Activated CD8-positive, alpha-beta memory T cell treated with anti-CD3 and anti-CD28 coated beads, Interleukin-2, amount 50 U/mL, for 1 hour (primary cell): ENCODE data around the gene ADH1C.
"Not testable (repeated sequence)": the region's sequence is repeated elsewhere in the genome, so short reads cannot be mapped to it uniquely, and the experiment has no call there.

ENCODE experiments used
- DNase-seq: peaks from one replicate; pipeline ENCODE4 v3.0.0-alpha.2; 2020; ENCODE audit errors: extremely low read depth

ADH1C gene

DNA sequence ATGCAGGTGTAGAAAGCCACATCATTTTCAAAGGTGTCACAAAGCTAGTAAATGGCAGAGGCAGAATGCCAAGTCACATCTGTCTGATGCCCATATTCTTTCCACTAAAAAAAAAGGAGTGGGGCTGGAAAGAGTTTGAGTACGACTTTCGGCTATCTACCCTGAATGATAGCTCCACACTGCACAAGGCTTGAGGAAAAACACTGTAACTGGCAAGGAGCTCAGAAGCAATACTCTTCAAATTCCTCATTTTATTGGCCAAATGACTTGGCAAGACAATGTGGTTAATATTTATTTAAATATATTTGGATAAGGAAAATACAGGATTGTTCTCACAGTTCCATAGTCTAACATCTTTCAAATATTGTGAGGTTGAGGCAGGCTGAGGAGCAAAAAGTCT is 5.4 kb upstream of the ADH1C start:
- DNase-seq, result no peak

DNA sequence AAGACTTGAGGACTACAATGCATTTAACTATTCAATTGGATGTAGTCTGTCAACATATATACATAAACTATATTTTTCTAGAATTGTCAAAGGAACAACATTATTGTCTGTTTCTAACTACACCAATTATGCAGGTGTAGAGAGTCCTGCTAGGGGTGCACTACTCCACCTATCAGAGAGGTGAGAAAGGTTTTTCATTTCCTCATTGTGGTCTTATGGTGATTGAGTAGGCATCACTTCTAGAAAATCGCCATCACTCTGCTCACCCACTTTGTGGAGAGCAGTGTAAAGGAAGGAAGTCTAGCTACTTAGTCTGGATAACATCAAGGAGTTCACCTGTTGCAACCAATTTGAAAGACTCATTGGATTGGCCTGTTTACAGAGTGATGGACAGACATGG is 4.4 kb upstream of the ADH1C start:
- DNase-seq, result no peak

- DNase-seq, result not testable (repeated sequence)
Observed at GRCh38 chr4:99356149-99356548, 3.6 kb upstream of the ADH1C start.

DNA sequence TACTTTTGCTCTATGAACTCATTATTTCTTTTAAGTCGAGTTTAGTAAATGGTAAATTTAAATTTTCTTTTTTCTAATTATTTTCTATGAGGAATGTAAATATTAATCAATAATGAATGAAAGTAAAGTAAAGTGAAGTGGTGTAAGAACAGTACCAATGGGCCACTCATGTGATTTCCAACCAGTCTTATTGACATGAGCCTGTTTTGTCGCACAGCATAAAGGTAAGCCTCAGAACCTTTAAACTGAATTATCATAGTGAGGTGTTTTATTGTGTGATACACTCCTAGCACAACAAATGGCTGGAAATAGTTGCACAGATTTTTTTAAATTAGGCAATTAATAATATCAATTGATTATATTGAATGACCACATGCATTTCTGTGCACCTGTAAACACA is 1.1 kb downstream of the ADH1C start:
- no peak for DNase-seq

GRCh38 chr4:99349338-99349737 is 3.2 kb downstream of the ADH1C start:
- no peak for DNase-seq

GRCh38 chr4:99342624-99343023 is 9.9 kb downstream of the ADH1C start:
- DNase-seq, result not testable (repeated sequence)

GRCh38 chr4:99341426-99341825 is 11.1 kb downstream of the ADH1C start:
- DNase-seq, result no peak

DNA sequence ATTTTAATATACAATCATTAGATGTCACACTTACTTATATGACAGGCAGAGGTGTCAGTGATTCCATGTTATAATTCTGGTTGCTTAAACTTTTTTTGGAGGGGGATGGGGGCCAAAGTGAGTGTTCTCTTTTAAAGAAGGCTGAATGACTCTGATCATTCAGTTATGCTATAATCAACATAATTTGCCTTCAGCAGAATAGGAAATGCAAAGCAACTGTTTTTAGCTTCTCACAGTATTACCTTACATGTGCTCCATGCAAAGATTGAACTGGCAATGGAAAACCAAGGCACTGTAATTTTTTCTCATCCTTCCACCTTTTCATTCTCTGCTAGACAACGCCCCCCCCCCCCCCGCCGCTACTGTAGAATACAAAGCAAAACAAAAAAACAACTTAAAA is 13.4 kb downstream of the ADH1C start:
- DNase-seq, result no peak

GRCh38 chr4:99336553-99336952 is 16.0 kb downstream of the ADH1C start:
- no peak for DNase-seq

DNA sequence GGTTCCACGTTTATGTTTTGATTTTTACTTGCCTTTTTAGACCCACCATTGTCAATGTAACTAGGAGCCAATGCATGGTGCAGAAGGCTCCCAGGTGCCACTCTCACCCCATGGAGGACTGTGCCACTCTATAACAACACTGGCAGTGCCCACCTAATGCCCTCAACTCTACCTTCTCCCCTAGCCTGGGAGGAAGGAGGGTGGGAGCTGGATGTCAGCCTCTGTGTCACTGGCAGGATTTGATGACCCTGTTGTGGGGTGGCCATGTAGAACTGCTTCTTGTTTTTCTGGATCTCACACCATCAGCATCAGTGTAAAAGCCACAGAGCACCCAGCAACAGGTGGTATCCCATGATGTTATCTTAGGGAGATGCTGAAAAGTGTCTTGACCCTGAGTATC is 17.7 kb downstream of the ADH1C start:
- DNase-seq, result no peak

- DNase-seq, result no peak
Observed at GRCh38 chr4:99330648-99331047, 21.9 kb downstream of the ADH1C start.

GRCh38 chr4:99329876-99330275 is 22.7 kb downstream of the ADH1C start:
- DNase-seq, result no peak

DNA sequence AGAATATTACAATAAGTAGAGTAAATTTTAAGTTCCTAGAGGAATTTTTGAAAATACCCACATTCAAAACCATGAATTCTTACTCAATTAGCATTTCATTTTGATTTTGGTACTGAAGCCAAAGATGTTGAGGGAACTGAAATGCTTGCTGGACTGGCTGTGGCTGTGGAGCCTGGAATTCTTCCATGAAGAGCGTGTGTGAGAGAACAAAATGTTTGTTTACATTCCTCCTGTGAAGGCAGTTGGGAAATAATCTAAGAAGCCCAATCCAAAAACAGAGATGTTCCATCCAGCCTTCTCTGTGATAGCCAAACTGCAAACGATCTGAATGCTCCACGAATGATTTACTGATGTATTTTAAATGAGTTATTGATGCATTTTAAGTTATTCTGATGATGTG is 27.6 kb downstream of the ADH1C start:
- DNase-seq, result no peak

DNA sequence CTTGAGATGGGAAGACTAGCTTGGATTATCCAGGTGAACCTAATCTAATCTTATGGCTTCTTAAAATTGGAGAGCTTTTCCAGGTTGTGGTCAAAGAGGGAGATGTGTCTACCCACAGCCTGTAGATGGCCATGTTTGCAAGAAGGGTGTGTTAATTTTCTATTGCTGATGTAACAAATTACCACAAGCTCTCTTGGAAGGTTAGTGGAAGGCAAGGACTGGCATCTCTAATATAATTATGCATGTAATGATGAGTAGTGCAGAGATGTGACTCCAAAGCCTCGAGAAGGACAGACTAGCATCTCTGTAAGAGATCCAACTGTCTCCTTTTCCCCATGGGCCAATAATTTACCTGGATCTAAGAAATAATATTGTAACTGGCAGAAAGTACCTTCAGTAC is 28.2 kb downstream of the ADH1C start:
- no peak for DNase-seq

DNA sequence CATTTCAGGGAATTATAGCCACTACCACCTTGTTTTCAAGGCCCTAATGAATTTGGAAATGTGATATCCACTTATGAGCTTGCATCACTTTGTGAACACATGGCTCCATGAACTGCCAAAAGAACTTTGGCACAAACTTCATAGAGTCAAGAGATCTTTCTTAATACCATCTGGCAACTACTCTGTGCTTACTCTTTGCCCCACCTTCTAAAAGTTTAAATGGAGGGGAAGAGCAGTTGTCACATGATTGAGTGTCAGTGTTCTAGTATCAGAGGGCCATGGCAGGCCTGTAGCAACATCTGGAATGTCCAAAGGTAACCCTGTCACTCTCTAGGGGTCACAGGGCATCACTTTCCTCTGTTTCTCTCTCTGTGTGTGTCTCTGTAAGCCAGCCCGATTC is 28.8 kb downstream of the ADH1C start:
- no peak for DNase-seq

DNA sequence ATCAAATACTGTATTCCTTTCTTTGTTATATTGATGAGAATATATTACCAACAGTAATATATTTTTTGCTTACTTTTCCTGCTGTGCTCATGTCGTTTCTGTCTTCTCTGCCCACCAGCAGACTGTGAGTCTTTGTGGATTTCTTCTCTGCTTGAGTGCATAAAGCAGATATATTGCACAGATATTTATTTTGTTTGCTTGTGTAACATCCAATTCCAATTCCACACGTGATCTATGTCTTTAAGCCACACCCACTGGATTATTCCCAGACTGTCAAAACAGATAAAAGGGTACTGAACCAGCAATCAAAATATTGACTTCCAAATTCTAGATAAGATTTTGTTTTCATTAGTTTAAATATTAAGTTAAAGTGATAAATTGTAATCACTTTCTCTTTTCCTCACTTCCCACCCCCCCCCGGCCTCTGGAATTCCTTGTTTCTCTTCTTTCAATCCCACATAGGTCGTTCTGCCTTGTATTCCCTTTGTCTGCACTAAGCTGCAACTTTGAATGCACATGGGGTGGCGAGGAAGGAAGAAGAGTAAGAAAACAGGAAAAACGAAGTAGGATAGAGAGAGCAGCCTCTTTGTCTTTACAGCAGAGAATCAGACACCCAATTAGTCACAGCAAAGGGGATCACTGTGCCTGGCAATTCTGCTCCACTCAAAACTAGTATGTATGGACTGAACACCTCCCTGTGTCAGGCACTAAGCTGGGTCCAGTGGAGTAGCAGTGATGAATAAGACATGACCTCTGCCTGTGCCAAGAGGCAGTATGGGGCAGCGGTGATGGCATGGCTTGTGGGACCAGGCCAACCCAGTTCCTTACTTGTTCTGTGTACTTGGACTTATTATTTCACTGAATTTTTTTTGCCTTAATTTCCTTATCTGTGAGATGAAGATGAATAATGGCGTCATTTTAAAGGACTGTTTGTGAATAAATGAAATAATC is 31.0 kb downstream of the ADH1C start, which contains the start of gene ADH1B:
Gene ADH1B (minus strand): TSS at position 161 of the 951 bp plus-strand sequence. CDS start 70 bp downstream, at position 91.
- DNase-seq, result no peak

GRCh38 chr4:99317811-99318210 is 34.7 kb downstream of the ADH1C start:
- DNase-seq, result not testable (repeated sequence)

DNA sequence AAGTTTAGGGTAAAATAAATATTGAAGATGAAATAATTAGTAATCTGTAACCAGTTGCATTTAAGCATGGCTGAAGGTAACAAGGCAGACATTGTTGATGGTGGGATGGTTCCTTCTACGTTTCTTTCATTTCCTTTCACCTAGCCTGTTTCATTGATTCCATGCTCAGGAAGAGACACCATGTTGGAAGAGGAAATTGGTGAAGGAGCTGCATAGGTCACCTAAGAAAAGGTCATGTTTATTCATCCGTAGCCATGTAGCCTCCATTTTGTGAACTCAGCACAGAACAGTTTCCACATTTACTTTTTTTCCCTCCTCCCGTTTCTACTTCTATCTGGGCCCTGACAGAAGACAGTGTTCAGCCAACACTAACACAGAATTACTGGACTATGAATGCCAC is 35.2 kb downstream of the ADH1C start:
- DNase-seq, result no peak

DNA sequence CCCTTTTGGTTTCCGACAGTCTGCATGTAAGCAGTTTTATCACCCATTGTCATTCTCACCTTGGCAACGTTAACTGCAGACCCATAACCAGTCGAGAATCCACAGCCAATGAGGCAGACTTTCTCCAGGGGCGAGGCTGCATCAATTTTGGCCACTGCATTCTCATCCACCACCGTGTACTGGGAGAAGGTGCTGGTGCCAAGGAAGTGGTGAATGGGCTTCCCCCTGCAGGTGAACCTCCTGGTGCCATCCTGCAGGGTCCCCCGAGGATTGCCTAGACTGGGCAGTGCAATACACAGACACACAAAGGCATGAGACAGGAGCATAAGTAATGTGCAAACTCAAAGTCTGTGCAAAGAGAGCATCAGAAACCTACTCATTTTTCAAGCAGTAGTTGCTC is 36.7 kb downstream of the ADH1C start:
- DNase-seq, result no peak

- no peak for DNase-seq
Observed at GRCh38 chr4:99314211-99314610, 38.3 kb downstream of the ADH1C start.

GRCh38 chr4:99310389-99310788 is 42.2 kb downstream of the ADH1C start:
- DNase-seq, result no peak

DNA sequence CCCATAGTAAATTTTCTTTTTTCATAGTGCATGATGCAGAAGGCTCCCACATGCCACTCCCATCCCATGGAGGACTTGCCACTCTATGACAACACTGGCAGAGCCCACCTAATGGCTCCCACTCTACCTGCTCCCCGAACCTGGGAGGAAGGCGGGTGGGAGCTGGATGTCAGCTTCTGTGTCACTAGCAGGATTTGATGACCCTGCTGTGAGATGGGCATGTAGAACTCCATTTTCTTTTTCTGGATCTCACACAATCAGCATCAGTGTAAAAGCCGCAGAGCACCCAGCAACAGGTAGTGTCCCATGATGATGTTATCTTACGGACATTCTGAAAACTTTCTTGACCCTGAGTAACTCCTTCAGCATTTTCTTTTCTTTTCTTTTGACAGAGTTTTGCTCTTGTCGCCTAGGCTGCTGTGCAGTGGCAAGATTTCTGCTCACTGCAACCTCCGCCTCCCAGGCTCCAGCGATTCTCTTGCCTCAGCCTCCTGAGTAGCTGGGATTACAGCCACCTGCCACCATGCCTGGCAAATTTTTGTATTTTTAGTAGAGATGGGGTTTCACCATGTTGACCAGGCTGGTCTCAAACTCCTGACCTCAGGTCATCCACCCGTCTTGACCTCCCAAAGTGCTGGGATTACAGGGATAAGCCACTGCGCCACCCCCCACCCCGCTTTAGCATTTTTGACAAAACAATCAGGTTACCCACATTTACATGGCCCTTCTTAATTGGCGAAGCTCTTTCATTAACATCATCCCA is 46.7 kb downstream of the ADH1C start:
- DNase-seq, result no peak
